Endothelial cell (in vitro differentiated cells): ENCODE measurements around the gene NOL4. TPM values are rescaled to one million over a fixed set of nuclear protein-coding genes. Genes with fewer than 3 reads are reported as not detected.
A peak's percentile ranks its signal among the peaks of the same experiment; 100 is the strongest.

ENCODE experiments used
- DNase-seq: peaks from one replicate; pipeline ENCODE4 v3.0.0; 2021; ENCODE audit warnings: low spot score
- H3K27ac Mint-ChIP-seq: one replicate; pipeline ENCODE4 v1.8.0; 2021; ENCODE audit warnings: mixed read lengths, inconsistent platforms; ENCODE audit not compliant: unreplicated experiment
- H3K27me3 Mint-ChIP-seq: one replicate; pipeline ENCODE4 v1.8.0; 2021; ENCODE audit warnings: mild to moderate bottlenecking, moderate library complexity, mixed read lengths, inconsistent platforms; ENCODE audit not compliant: unreplicated experiment
- H3K36me3 Mint-ChIP-seq: one replicate; pipeline ENCODE4 v1.8.0; 2021; ENCODE audit warnings: mild to moderate bottlenecking, low read depth, mixed read lengths, inconsistent platforms; ENCODE audit not compliant: unreplicated experiment
- H3K4me1 Mint-ChIP-seq: one replicate; pipeline ENCODE4 v1.8.0; 2021; ENCODE audit warnings: mild to moderate bottlenecking, mixed read lengths, inconsistent platforms; ENCODE audit not compliant: unreplicated experiment
- H3K4me3 Mint-ChIP-seq: one replicate; pipeline ENCODE4 v1.8.0; 2021; ENCODE audit warnings: mild to moderate bottlenecking, mixed read lengths, inconsistent platforms; ENCODE audit not compliant: unreplicated experiment
- H3K9me3 Mint-ChIP-seq: one replicate; pipeline ENCODE4 v1.8.0; 2021; ENCODE audit warnings: mixed read lengths, inconsistent platforms; ENCODE audit not compliant: unreplicated experiment
- total RNA-seq: library from RNA; stranded (reverse); fragmentation: NEBNext Ultra II Directional; extraction: Animal tissue kit (Norgen Biotek cat#: 25700); gene quantifications from one replicate; pipeline ENCODE4 v1.2.1, GENCODE V29; 2021; ENCODE audit not compliant: unreplicated experiment
- TF ChIP-seq, protein P1 (sequence below): fragments of 200-600 bp; sonication (generic); IDR thresholded peaks from one replicate; pipeline ENCODE4 v1.5.0; 2021; ENCODE audit warnings: antibody characterized with exemption; ENCODE audit not compliant: unreplicated experiment

NOL4 gene
- total RNA-seq, 1 donor from 2014 or later, result 0.67 TPM

DNA sequence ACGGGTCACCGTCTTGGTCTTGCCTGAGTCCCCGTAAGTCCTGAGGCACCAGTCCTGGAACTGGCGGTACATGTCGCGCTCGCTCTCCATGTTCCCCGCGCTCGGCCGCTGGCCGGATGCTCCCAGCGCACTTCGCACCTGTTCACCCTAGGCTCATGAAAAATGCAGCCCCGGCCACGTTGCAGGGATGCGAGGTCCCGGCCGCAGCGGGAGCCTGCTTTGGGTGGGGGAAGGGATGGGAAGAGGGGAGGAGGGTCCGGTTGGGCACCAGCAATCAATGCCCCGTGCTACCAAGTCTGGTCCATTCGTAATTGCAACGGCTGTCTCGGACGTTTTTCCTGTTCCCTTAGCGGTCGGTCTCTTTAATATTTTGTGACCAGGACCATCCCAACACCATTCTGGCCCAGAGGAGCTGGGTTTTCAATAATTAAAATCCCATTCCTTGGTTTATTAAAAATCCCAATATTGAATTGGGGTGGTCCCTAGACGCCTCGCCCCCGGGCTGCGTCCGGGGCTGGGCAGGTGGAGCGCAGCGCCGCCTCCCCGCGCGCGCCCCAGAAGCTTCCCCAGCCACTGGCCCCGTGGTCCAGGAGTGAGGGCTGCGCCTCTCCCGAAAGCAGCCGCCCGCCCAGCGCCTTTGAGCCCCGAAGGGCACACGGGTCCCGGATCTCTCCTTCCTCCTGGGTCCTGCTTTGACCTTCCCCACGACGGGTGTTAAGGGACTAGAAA lies 1.4 kb downstream of the NOL4 start:
- H3K36me3 Mint-ChIP-seq, result no peaks in the 10 kb centered on the region
- TF ChIP-seq, protein P1, sequence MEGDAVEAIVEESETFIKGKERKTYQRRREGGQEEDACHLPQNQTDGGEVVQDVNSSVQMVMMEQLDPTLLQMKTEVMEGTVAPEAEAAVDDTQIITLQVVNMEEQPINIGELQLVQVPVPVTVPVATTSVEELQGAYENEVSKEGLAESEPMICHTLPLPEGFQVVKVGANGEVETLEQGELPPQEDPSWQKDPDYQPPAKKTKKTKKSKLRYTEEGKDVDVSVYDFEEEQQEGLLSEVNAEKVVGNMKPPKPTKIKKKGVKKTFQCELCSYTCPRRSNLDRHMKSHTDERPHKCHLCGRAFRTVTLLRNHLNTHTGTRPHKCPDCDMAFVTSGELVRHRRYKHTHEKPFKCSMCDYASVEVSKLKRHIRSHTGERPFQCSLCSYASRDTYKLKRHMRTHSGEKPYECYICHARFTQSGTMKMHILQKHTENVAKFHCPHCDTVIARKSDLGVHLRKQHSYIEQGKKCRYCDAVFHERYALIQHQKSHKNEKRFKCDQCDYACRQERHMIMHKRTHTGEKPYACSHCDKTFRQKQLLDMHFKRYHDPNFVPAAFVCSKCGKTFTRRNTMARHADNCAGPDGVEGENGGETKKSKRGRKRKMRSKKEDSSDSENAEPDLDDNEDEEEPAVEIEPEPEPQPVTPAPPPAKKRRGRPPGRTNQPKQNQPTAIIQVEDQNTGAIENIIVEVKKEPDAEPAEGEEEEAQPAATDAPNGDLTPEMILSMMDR, result no peak
- H3K4me1 Mint-ChIP-seq, result peaks cover 11% of the 10 kb centered on the region
- no peaks in the 10 kb centered on the region for H3K9me3 Mint-ChIP-seq
- DNase-seq, result peak; percentile 10
- H3K27me3 Mint-ChIP-seq, result peaks cover 15% of the 10 kb centered on the region
- no peak overlapping the region for H3K27ac Mint-ChIP-seq
- H3K4me3 Mint-ChIP-seq, result peak overlapping the region; percentile 90

DNA sequence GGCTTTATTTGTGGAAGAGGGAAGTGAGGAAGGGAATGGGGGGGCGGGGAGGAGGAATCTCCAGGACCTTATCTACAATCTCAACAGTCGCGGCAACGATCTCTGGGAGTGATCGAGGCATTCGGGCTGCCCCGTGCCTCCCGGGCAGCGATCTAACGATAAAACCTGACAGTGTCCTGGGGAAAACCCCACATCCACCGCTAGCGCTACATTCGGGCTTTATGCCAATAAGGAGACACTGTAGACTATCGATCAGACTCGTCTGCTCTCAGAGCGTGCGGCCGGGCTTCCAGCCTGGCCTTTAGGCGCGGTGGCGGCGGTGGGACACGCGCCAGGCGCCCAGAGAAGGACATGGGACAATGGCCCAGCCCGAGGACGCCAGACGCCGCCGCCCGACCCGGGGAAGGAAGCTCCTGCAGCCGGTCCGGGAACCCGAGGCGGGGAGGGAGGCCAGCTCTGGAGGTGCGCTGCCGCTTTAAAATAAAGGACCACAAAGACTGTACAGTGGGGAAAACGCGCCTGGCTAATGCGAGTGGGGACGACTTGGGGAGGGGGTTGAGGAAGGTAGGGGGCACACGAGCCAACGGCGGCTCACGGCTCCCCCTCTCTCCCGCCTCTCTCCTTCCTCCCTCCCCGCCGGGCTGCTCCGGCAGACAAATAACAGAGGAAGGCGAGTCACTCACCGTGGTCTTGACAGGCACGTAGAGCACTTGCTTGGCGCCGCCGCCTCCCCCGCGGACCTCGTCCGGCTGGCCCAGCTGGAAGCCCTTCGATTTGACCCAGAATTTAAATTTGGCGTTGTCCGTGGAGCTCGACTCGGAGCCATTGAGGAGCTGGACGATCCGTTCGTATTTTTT lies 2.2 kb downstream of the NOL4 start:
- Mint-ChIP-seq H3K27me3 (peaks cover 17% of the 10 kb centered on the region), H3K4me1 (peaks cover 11% of the 10 kb centered on the region), H3K27ac (no peak overlapping the region)

DNA sequence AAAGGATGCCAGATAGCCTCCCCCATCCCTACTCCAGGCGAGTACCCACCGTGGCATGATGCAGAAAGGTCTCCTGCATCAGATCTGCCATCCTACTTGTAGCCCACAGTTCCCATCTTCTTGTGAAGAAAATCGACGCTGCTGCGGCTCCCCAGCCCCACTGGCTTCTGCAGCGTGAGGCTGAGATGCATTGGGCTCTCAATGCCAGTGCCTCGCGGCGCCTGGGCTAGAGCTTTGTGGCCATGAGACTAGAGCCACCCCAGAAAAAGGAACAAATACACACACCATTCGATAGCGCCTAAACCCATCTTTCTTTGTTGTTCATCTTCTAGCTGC lies 2.8 kb downstream of the NOL4 start:
- H3K36me3 Mint-ChIP-seq, result no peaks in the 10 kb centered on the region
- H3K9me3 Mint-ChIP-seq, result no peaks in the 10 kb centered on the region
- H3K27me3 Mint-ChIP-seq, result peaks cover 17% of the 10 kb centered on the region
- peak; percentile 26 for DNase-seq
- peak overlapping the region; percentile 89 for H3K4me3 Mint-ChIP-seq
- no peak overlapping the region for H3K27ac Mint-ChIP-seq
- H3K4me1 Mint-ChIP-seq, result peaks cover 11% of the 10 kb centered on the region
- TF ChIP-seq, protein P1, result no peak

More for the DNA sequence above, 2.2 kb downstream of the NOL4 start:
- Mint-ChIP-seq H3K9me3 (no peaks in the 10 kb centered on the region), H3K4me3 (peak overlapping the region; percentile 90), H3K36me3 (no peaks in the 10 kb centered on the region)
- peak; percentile 56 for DNase-seq
- TF ChIP-seq, protein P1, result no peak

DNA sequence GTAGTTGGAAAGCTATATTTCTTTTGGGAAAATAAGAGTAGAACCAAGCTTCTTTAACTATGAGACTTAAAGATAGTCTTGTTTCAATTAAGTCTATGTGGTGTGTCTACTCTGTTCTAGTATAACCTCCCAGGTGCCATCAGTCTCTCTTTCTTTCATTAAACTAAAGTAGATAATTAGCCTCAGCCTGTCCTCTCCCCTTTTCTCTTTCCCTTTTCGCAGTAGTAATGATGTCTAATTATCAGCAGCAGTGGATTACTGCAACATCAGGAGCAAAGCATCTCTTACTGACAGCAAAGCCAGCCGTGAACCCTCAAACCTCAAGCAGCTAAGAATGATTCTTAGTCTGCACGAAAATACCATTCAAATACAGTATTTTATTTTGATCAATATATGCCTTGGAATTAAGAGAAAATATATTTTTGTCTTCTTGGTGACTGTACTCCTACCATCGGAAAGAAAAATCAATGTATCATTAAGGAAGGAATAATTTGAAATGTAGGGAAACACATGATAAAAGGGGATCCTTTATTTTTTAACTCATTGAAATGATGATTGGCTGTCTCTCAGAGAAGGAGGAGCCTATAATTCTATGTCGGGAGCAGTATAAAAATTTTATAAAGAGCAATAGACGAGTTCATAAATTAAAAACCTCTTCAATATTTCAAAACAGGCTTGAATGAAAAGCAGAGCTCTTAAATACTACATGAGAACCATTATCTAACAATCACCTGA lies 4.5 kb downstream of the NOL4 start:
- H3K36me3 Mint-ChIP-seq, result no peaks in the 10 kb centered on the region
- peaks cover 11% of the 10 kb centered on the region for H3K4me1 Mint-ChIP-seq
- H3K27me3 Mint-ChIP-seq, result peaks cover 17% of the 10 kb centered on the region
- no peak overlapping the region for H3K27ac Mint-ChIP-seq
- no peak for DNase-seq
- H3K4me3 Mint-ChIP-seq, result no peak overlapping the region
- H3K9me3 Mint-ChIP-seq, result no peaks in the 10 kb centered on the region
- TF ChIP-seq, protein P1, result no peak
